Activated T-helper 1 cell treated with anti-CD3 and anti-CD28 coated beads, Interleukin-12 subunit alpha, Interleukin-12 subunit beta, Interleukin-2, Interleukin-4 antibody, amounts not matched to agents 30 ng/mL and 10 ng/mL and 1 ng/mL, durations not matched to agents 14 hours and 24 hours and 36 hours (primary cell): Measurements from ENCODE around the gene DKKL1. TPM values are rescaled to one million over a fixed set of nuclear protein-coding genes. Genes with fewer than 3 reads are reported as not detected.
"Not testable (repeated sequence)": the region's sequence is repeated elsewhere in the genome, so short reads cannot be mapped to it uniquely, and the experiment has no call there.

Experiments used
- DNase-seq: peaks from one replicate; pipeline ENCODE4 v3.0.0; 2021; ENCODE audit warnings: low spot score
- H3K27ac Mint-ChIP-seq: one replicate; pipeline ENCODE4 v1.8.0; 2021; ENCODE audit warnings: mild to moderate bottlenecking, mixed read lengths
- H3K27me3 Mint-ChIP-seq: one replicate; pipeline ENCODE4 v1.8.0; 2022; ENCODE audit warnings: mild to moderate bottlenecking, moderate library complexity, mixed read lengths; ENCODE audit not compliant: insufficient read depth
- H3K36me3 Mint-ChIP-seq: one replicate; pipeline ENCODE4 v1.8.0; 2021; ENCODE audit warnings: low read depth, mixed read lengths
- H3K4me1 Mint-ChIP-seq: one replicate; pipeline ENCODE4 v1.8.0; 2021; ENCODE audit warnings: low read depth, mixed read lengths
- H3K4me3 Mint-ChIP-seq: one replicate; pipeline ENCODE4 v1.8.0; 2021; ENCODE audit warnings: mild to moderate bottlenecking, moderate library complexity, mixed read lengths
- H3K9me3 Mint-ChIP-seq: one replicate; pipeline ENCODE4 v1.8.0; 2021; ENCODE audit warnings: mixed read lengths
- intact Hi-C: fragments of 100-400 bp; cut with micrococcal nuclease; formaldehyde crosslinking; loops from one replicate; pipeline ENCODE4 v1.15.1; 2024
- total RNA-seq: library from RNA; stranded (reverse); gene quantifications from 2 replicates; pipeline ENCODE4 v1.2.3, GENCODE V29; 2022

Gene DKKL1
- total RNA-seq, 1 donor from 2014 or later = not detected

GRCh38 chr19:49359851-49360820 is 3.5 kb upstream of the DKKL1 start:
- DNase-seq = no peak
- Mint-ChIP-seq H3K4me1 (peaks cover 16% of the 10 kb centered on the region), H3K36me3 (no peaks in the 10 kb centered on the region), H3K4me3 (no peak overlapping the region), H3K27me3 (peaks cover 43% of the 10 kb centered on the region), H3K27ac (no peak overlapping the region), H3K9me3 (no peaks in the 10 kb centered on the region)
- intact Hi-C loops = no loop called here

- peaks cover 7% of the 10 kb centered on the region for H3K4me1 Mint-ChIP-seq
- no peak overlapping the region for H3K4me3 Mint-ChIP-seq
- peaks cover 41% of the 10 kb centered on the region for H3K27me3 Mint-ChIP-seq
- intact Hi-C loops = loop anchor here (2.0 kb wide), 1 partner anchor 71 kb away; no protein-coding TSS in a partner anchor
- H3K36me3 Mint-ChIP-seq = no peaks in the 10 kb centered on the region
- H3K9me3 Mint-ChIP-seq = no peaks in the 10 kb centered on the region
- no peak overlapping the region for H3K27ac Mint-ChIP-seq
- DNase-seq = no peak
These were observed 2.1 kb upstream of the DKKL1 start for GRCh38 chr19:49361438-49362047.

- Mint-ChIP-seq H3K4me1 (peaks cover 6% of the 10 kb centered on the region), H3K36me3 (no peaks in the 10 kb centered on the region), H3K27ac (no peak within 1 kb of the TSS), H3K9me3 (no peaks in the 10 kb centered on the region), H3K4me3 (peak within 1 kb of the TSS; percentile 26), H3K27me3 (peaks cover 36% of the 10 kb centered on the region)
- intact Hi-C loops = loop anchor here (2.0 kb wide), 1 partner anchor 71 kb away; no protein-coding TSS in a partner anchor
- no peak for DNase-seq
These were observed 1.4 kb upstream of the DKKL1 start, which contains the start of gene TEAD2 for GRCh38 chr19:49362048-49362928. Gene TEAD2, minus strand, starts transcription at chr19:49362416. Its CDS starts 2,341 bp downstream, at chr19:49360075.

- intact Hi-C loops = loop anchor here (1.0 to 2.0 kb wide), 4 partner anchors 28 to 107 kb away; partner anchors contain the start of gene CD37
- DNase-seq = no peak
- no peak overlapping the region for H3K4me3 Mint-ChIP-seq
- peaks cover 6% of the 10 kb centered on the region for H3K4me1 Mint-ChIP-seq
- no peaks in the 10 kb centered on the region for H3K9me3 Mint-ChIP-seq
- no peaks in the 10 kb centered on the region for H3K36me3 Mint-ChIP-seq
- H3K27me3 Mint-ChIP-seq = peaks cover 32% of the 10 kb centered on the region
- no peak overlapping the region for H3K27ac Mint-ChIP-seq
These were observed 779 bp upstream of the DKKL1 start for GRCh38 chr19:49362929-49363267.

- DNase-seq = no peak
- H3K27me3 Mint-ChIP-seq = peaks cover 33% of the 10 kb centered on the region
- no peak overlapping the region for H3K4me3 Mint-ChIP-seq
- intact Hi-C loops = no loop called here
- H3K36me3 Mint-ChIP-seq = no peaks in the 10 kb centered on the region
- H3K4me1 Mint-ChIP-seq = peaks cover 6% of the 10 kb centered on the region
- H3K27ac Mint-ChIP-seq = no peak overlapping the region
- peaks cover 6% of the 10 kb centered on the region for H3K9me3 Mint-ChIP-seq
These were observed 533 bp downstream of the DKKL1 start for GRCh38 chr19:49364083-49364737.

GRCh38 chr19:49366110-49366509 is 2.4 kb downstream of the DKKL1 start:
- Mint-ChIP-seq H3K9me3 (peaks cover 13% of the 10 kb centered on the region), H3K27ac (no peak overlapping the region), H3K36me3 (no peaks in the 10 kb centered on the region), H3K4me1 (peaks cover 4% of the 10 kb centered on the region), H3K4me3 (no peak overlapping the region), H3K27me3 (peaks cover 27% of the 10 kb centered on the region)
- intact Hi-C loops = no loop called here
- no peak for DNase-seq

- Mint-ChIP-seq H3K27me3 (peaks cover 18% of the 10 kb centered on the region), H3K27ac (no peak overlapping the region), H3K4me1 (no peaks in the 10 kb centered on the region), H3K9me3 (peaks cover 13% of the 10 kb centered on the region), H3K4me3 (no peak overlapping the region), H3K36me3 (no peaks in the 10 kb centered on the region)
- intact Hi-C loops = no loop called here
- DNase-seq = no peak
These were observed 5.2 kb downstream of the DKKL1 start for GRCh38 chr19:49368711-49369358.

GRCh38 chr19:49371184-49371583 is 7.5 kb downstream of the DKKL1 start:
- H3K27ac Mint-ChIP-seq = no peak overlapping the region
- H3K4me1 Mint-ChIP-seq = no peaks in the 10 kb centered on the region
- H3K27me3 Mint-ChIP-seq = peaks cover 12% of the 10 kb centered on the region
- no peak for DNase-seq
- H3K36me3 Mint-ChIP-seq = no peaks in the 10 kb centered on the region
- intact Hi-C loops = no loop called here
- H3K9me3 Mint-ChIP-seq = peaks cover 13% of the 10 kb centered on the region
- no peak overlapping the region for H3K4me3 Mint-ChIP-seq

- H3K27ac Mint-ChIP-seq, H3K4me3 Mint-ChIP-seq, H3K4me1 Mint-ChIP-seq, H3K36me3 Mint-ChIP-seq, DNase-seq, intact Hi-C loops: not testable (repeated sequence)
- Mint-ChIP-seq H3K27me3 (peaks cover 12% of the 10 kb centered on the region), H3K9me3 (peaks cover 13% of the 10 kb centered on the region)
These were observed 9.5 kb downstream of the DKKL1 start for GRCh38 chr19:49373174-49373573.

GRCh38 chr19:49374665-49375434 is 11.2 kb downstream of the DKKL1 start:
- Mint-ChIP-seq H3K4me1 (no peaks in the 10 kb centered on the region), H3K9me3 (peaks cover 4% of the 10 kb centered on the region), H3K36me3 (no peaks in the 10 kb centered on the region), H3K27me3 (peaks cover 10% of the 10 kb centered on the region), H3K27ac (no peak overlapping the region), H3K4me3 (no peak overlapping the region)
- no peak for DNase-seq
- intact Hi-C loops = no loop called here

- H3K9me3 Mint-ChIP-seq = peaks cover 7% of the 10 kb centered on the region
- H3K4me3 Mint-ChIP-seq = no peak overlapping the region
- intact Hi-C loops = no loop called here
- H3K4me1 Mint-ChIP-seq = no peaks in the 10 kb centered on the region
- no peak overlapping the region for H3K27ac Mint-ChIP-seq
- H3K27me3 Mint-ChIP-seq = peaks cover 9% of the 10 kb centered on the region
- DNase-seq = no peak
- no peaks in the 10 kb centered on the region for H3K36me3 Mint-ChIP-seq
These were observed 14.8 kb downstream of the DKKL1 start for GRCh38 chr19:49378512-49378911.
